HG02870 (cell line): ENCODE data around the gene ADAMTS17.

ENCODE experiments used
- ATAC-seq: cut with Tn5 transposase; IDR thresholded peaks from one replicate; pipeline ENCODE4 v1.9.1; 2021; ENCODE audit warnings: mild to moderate bottlenecking, moderate library complexity; ENCODE audit not compliant: unreplicated experiment

The ADAMTS17 gene

DNA sequence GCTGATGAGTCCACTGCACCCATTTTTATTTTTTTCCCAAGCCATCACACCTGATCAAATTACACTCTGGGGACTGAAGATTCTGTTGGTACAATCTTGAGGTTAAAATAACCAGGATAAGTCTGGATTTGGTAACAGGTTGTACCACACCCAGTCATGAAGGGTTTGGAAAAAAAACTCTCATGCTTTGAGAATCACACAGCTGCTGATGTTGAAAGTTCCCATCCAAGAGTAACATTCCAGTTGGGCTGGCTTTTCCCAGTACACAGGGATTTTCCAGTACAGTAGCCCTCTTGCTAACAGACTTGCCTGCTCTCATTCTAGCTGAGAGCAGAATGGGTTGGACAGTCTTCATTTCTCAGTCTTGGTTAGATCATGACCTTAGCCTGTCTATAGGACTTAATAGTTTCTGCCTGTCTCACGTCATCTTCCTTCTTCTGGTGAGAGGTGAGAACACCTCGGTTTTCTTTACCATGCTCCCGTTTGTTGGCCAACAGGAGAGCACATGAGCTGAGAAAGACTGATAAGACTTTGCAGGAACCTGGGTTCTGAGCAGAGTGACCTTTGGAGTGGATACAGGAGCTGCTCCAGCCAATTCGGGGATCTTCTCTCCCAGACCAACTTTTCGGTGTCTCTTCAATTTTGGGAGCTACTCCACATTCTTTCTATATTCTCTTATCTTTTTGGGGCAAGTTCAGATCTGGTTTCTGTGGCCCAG lies 308.5 kb downstream of the ADAMTS17 start:
- no peak for ATAC-seq

- ATAC-seq, result no peak
Measured at GRCh38 chr15:100032358-100033085, 309.3 kb downstream of the ADAMTS17 start.

DNA sequence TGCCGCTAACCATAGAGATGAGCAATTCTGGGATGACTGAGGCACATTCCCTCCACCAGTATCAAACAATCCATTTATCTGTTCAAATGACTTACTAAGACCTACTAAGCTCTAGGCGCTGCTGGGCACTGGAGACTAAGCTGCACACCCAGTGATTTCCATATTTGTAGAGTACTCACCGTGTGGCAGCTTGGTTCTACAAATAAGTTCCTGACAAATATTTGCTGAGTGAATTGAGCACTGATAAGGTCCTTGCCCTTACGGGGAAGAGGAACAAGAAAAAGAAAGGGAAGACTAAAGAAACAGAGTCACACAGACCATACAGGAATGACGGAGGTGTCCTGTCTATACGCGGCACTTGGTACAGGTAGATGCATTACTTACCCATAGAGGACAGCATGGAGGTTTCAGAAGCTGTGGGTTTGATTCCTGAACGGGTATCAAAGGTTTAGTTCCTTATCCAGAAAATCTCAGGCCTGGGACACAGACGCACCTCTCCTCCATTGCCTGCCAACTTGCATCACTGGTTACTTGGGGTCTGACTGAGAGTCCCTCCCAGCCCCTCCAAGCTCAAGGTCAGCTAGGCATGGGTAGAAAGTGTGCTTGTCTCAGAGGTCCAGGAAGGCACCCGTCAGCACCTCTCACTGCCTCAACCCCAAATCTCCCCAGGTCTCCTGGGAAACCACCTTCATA lies 310.0 kb downstream of the ADAMTS17 start:
- no peak for ATAC-seq

GRCh38 chr15:100030586-100031229 lies 311.1 kb downstream of the ADAMTS17 start:
- ATAC-seq, result no peak

DNA sequence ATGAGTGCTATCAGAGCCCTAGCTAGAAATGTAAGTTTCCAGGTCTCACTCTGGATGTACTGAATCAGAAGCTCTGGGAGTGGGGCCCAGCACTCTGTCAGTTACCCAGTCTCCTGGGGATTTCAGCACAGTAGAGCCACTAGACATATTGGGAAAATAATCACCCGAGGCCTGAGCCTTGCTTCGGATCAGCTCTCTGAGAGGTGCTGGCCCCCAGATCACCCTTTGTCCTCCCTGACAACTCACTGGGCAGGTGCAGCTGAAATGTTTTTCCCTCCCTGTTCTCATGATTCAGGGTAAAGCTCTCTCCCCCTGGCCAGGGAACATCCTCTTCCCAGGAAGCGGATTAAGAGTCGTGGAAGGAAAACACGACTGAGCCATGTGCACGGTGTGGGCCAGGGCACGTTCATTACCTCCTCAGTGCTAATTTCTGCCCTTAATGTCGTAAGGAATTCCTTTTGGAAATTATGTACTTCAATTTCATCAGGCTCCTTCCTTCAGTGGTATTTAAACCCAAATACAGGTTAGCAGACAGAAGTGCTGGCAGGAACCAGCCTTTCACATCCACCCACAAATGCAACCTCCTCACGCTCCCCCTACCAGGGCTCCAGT lies 311.8 kb downstream of the ADAMTS17 start:
- no peak for ATAC-seq

DNA sequence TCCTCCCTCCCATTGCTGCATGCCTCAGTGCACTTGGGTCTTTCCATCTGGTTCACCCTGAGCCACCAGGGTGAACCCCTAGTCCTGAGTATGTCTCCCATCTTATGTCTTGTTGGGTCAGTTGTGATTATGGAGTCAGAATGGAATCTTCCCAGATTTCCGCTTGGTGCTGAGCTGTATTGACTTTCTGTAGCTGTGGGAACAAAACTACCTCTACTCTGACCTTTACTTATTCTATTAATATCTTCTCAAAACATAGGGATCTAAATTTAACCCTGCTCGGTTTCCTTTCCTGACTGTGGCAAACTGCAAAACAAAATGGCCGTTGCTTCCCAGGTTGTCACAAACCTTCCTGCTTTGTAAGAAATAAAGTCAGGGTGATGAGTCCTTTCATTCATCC lies 312.7 kb downstream of the ADAMTS17 start:
- ATAC-seq, result no peak

- ATAC-seq, result no peak
Measured at GRCh38 chr15:100026041-100026440, 315.7 kb downstream of the ADAMTS17 start.

GRCh38 chr15:100022806-100023205 lies 319.0 kb downstream of the ADAMTS17 start:
- ATAC-seq, result no peak

DNA sequence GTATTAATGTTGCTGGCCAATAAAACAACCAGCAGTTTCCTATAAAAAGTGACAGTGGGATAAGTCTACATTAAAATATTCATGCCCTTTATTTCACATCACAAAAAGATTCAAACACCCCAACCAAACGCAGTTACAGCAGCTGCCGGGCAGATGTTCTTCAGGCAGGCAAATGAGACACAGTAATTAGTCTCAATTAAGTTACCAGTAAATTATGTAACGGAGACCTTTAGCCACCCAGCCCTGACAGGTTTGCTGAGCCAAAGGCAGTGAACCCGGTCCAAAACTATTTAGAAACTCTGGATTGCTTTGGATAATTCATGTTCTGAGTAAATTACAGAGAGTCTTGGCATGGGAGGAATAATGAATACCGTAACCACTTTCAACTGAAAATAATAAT lies 319.4 kb downstream of the ADAMTS17 start:
- ATAC-seq, result no peak

GRCh38 chr15:100021653-100022052 lies 320.1 kb downstream of the ADAMTS17 start:
- no peak for ATAC-seq

GRCh38 chr15:100020614-100021013 lies 321.2 kb downstream of the ADAMTS17 start:
- no peak for ATAC-seq

DNA sequence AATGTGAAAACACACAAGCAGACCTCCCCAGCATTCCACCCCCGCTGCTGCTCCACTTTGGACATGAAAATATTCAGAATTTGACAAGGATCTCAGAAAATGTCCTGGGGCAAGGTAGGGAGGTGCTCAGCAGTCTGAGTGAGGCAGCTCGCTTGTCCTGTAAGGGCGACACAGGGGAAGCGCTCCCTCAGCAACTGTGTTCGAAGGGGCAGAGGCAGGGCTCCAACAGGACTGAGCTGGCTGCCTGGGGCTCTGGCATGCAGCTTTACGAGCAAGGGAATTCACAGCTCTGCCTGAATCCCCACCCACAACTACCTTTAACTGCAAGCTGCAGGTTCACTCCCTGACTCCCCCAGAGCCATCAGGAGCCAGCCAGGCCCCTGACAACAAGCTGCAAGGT lies 321.6 kb downstream of the ADAMTS17 start:
- ATAC-seq, result no peak

- no peak for ATAC-seq
Measured at GRCh38 chr15:100019601-100020000, 322.2 kb downstream of the ADAMTS17 start.

- no peak for ATAC-seq
Measured at GRCh38 chr15:100018191-100018590, 323.6 kb downstream of the ADAMTS17 start.

DNA sequence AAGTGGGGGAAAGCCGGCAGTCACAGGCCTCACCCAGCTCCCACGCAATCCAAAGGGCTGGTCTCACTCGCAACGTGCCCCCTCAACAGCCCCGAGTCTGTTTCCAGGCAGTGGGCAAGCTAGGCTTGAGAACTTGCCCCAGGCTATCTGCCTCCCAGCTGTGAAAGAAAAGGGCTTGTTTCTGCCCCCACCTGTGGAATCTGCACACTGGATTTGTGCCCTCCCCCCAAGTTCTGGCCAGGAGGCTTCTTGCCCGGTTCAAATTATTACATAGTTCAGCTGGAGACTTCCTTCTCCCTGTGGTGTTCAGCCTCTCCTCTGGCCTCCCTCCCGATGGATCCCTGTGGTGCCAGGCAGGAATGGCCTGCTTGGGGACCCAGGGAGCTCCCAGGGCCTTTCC lies 324.6 kb downstream of the ADAMTS17 start:
- ATAC-seq, result no peak

DNA sequence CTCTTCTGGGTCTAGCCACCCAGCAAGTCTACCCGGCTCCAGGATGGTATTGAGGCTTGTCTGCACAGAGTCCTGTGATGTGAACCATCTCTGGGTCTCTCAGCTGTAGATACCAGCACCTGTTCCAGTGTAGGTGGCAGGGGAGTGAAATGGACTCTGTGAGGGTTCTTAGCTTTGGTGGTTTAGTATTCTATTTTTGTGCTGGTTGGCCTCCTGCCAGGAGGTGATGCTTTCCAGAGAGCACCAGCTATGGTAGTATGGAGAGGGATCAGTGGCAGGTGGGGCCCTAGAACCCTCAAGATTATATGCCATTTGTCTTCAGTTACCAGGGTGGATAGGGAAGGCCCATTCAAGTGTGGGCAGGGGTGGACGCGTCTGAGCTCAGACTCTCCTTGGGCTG lies 325.1 kb downstream of the ADAMTS17 start:
- ATAC-seq, result no peak

GRCh38 chr15:100011235-100011634 lies 330.5 kb downstream of the ADAMTS17 start:
- ATAC-seq, result no peak

DNA sequence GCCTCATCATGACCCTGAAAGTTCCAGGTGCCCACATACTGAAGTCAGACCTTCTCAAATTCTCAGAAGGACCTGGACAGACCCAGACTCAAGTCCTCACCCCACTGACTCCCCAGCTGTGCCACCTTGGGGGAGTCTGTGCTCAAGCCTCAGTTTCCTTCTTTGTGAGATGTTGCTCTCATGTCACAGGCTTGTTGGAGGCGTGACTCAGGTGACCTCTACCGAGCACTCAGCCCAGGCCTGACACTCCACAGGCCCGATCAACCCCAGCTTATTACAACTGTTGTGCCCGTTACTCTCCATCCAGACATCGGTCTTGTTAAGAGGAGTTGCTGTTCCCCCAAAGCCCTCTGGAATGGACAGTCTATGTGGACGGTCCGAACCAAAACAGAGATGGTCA lies 332.4 kb downstream of the ADAMTS17 start:
- no peak for ATAC-seq

DNA sequence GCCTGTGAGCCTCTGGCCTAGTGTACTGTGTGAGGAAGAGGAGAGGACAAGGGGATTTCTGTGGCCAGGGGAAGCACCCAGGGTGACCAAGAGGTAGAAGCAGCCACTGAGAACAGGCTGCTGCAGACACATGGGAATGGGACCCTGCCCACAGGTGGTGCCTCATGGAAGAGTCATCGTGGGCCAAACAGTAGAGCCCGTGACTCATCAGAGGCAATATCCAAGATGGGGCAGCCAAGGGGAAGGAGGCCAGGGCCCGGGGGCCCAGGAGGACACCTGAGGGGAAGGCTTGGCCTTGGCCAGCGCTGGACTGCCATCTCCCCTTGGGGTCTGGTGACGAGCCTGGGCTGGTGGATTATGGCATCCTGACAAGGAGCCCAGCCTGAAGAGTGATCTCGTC lies 333.5 kb downstream of the ADAMTS17 start:
- no peak for ATAC-seq

DNA sequence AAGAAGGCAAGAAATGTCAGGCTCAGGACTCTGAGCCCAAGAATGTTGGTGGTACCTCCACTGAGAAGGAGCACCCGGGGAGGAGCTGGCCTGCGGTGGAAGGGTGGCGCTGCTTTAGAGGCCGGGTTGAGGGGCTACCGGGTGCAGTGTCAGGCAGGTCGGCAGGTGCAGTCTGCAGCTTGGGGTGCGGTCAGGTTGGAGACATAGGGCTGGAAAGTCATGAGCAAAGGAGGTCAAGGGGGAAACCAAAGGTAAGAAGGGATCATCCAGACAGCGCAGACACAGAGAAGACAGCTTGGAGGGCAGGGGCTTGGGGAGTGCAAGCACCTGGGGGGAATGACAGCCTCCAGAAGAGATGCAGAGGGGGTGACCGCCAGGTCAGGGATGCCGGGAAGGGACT lies 334.2 kb downstream of the ADAMTS17 start:
- ATAC-seq, result no peak

- no peak for ATAC-seq
Measured at GRCh38 chr15:100005715-100006114, 336.1 kb downstream of the ADAMTS17 start.
